SK-N-SH (cell line): ENCODE measurements around the gene ARPIN. TPM values are rescaled to one million over a fixed set of nuclear protein-coding genes. Genes with fewer than 3 reads are reported as not detected.

Experiments
- CTCF ChIA-PET: fragments of 300-600, 350-600 bp; formaldehyde crosslinking; extraction: SDS; loops from one replicate; lab custom pipeline; 2021; lab: Yijun Ruan, JAX
- POLR2A ChIA-PET: fragments of 350-600 bp; sonication (Branson Sonifier 250); formaldehyde crosslinking; extraction: SDS; loops from one replicate; lab custom pipeline; 2020; ENCODE audit warnings: antibody characterized with exemption, inconsistent platforms; lab: Yijun Ruan, JAX
- DNase-seq: peaks from one replicate; pipeline ENCODE4 v3.0.0; 2012
- H2AFZ ChIP-seq: fragments of 200-600 bp; sonication (generic); 2 replicates; pipeline ENCODE4 v1.8.1; 2016; ENCODE audit warnings: antibody characterized with exemption, mild to moderate bottlenecking, low read depth
- H3F3A ChIP-seq: fragments of 200-600 bp; sonication (generic); replicated peaks from 2 replicates; pipeline ENCODE3; 2016; ENCODE audit warnings: antibody characterized with exemption, mild to moderate bottlenecking; ENCODE audit not compliant: insufficient read depth
- H3K27ac ChIP-seq, 2 experiments: fragments of 200-500 bp in 1 of 2; fragments of 200-600 bp in 1 of 2; sonication (Bioruptor generic) in 1 of 2; sonication (generic), shearing (Covaris generic) in 1 of 2; 2 replicates each; pipeline versions ENCODE4 v1.5.1 to v1.6.1; 2014 to 2016; ENCODE audit warnings: low read depth in 2 of 2, inconsistent platforms in 1 of 2, low read length in 1 of 2, mild to moderate bottlenecking in 1 of 2, mixed read lengths in 1 of 2
- H3K27me3 ChIP-seq: fragments of 200-600 bp; sonication (generic), shearing (Covaris generic); 2 replicates; pipeline ENCODE4 v1.6.1; 2016; ENCODE audit warnings: mixed run types; ENCODE audit not compliant: insufficient read depth
- H3K36me3 ChIP-seq, 2 experiments: fragments of 200-500 bp in 1 of 2; fragments of 200-600 bp in 1 of 2; sonication (Bioruptor generic) in 1 of 2; sonication (generic) in 1 of 2; replicated peaks in 1 of 2; 2 replicates each; pipeline versions ENCODE3 to v1.5.1; 2014 to 2016; ENCODE audit warnings: low read length in 1 of 2, mild to moderate bottlenecking in 1 of 2; ENCODE audit not compliant: insufficient read depth in 2 of 2, control insufficient read depth in 1 of 2
- H3K4me1 ChIP-seq, 2 experiments: fragments of 200-500 bp in 1 of 2; fragments of 200-600 bp in 1 of 2; sonication (Bioruptor generic) in 1 of 2; sonication (generic), shearing (Covaris generic) in 1 of 2; 2 replicates each; pipeline versions ENCODE4 v1.5.1 to v1.6.1; 2014 to 2016; ENCODE audit warnings: low read depth in 1 of 2, low read length in 1 of 2, mixed run types in 1 of 2; ENCODE audit not compliant: insufficient read depth in 2 of 2, control insufficient read depth in 1 of 2
- H3K4me2 ChIP-seq: fragments of 200-600 bp; sonication (generic), shearing (Covaris generic); 2 replicates; pipeline ENCODE4 v1.6.1; 2017; ENCODE audit warnings: mixed run types
- H3K4me3 ChIP-seq, 2 experiments: fragments of 200-500 bp in 1 of 2; fragments of 200-600 bp in 1 of 2; sonication (Bioruptor generic) in 1 of 2; sonication (generic), shearing (Covaris generic) in 1 of 2; 2 replicates each; pipeline versions ENCODE4 v1.5.1 to v1.8.1; 2014 to 2016; ENCODE audit warnings: low read depth in 2 of 2, inconsistent platforms in 1 of 2, low read length in 1 of 2, mild to moderate bottlenecking in 1 of 2, mixed read lengths in 1 of 2, moderate library complexity in 1 of 2
- H3K79me2 ChIP-seq: fragments of 200-600 bp; sonication (generic); 2 replicates; pipeline ENCODE4 v1.8.1; 2017; ENCODE audit warnings: mild to moderate bottlenecking; ENCODE audit not compliant: insufficient read depth
- H3K9ac ChIP-seq: fragments of 200-600 bp; sonication (generic); 2 replicates; pipeline ENCODE4 v1.6.1; 2017; ENCODE audit warnings: mixed run types
- H3K9me2 ChIP-seq: fragments of 200-600 bp; sonication (generic); 2 replicates; pipeline ENCODE4 v1.6.1; 2017; ENCODE audit warnings: mixed run types
- H3K9me3 ChIP-seq: fragments of 200-600 bp; sonication (generic); 2 replicates; pipeline ENCODE4 v1.6.1; 2017; ENCODE audit warnings: mixed run types, mild to moderate bottlenecking, moderate library complexity
- H4K20me1 ChIP-seq: fragments of 200-600 bp; sonication (generic); 2 replicates; pipeline ENCODE4 v1.6.1; 2017; ENCODE audit warnings: mild to moderate bottlenecking, mixed run types; ENCODE audit not compliant: insufficient read depth
- CHD2 ChIP-seq: fragments of 150-350 bp; IDR thresholded peaks from 2 replicates; pipeline ENCODE4 v1.6.1; 2018; ENCODE audit warnings: low read length; ENCODE audit not compliant: partially characterized antibody
- ELF1 ChIP-seq: IDR thresholded peaks from 2 replicates; pipeline ENCODE4 v1.4.0; 2012
- FOXJ3 ChIP-seq: sonication (generic); formaldehyde crosslinking; IDR thresholded peaks from 2 replicates; pipeline ENCODE4 v1.5.1; 2020; ENCODE audit warnings: mild to moderate bottlenecking, missing genetic modification reagents
- FOXM1 ChIP-seq: IDR thresholded peaks from 2 replicates; pipeline ENCODE4 v1.4.0; 2012; ENCODE audit warnings: low read depth, mild to moderate bottlenecking
- GABPA ChIP-seq: IDR thresholded peaks from 2 replicates; pipeline ENCODE4 v1.4.0; 2012; ENCODE audit warnings: low read depth, mild to moderate bottlenecking
- NFIC ChIP-seq: IDR thresholded peaks from 2 replicates; pipeline ENCODE4 v1.4.0; 2012; ENCODE audit warnings: borderline replicate concordance
- NRF1 ChIP-seq: IDR thresholded peaks from 2 replicates; pipeline ENCODE4 v1.6.1; 2012; ENCODE audit warnings: low read depth, mild to moderate bottlenecking, low read length
- POLR2AphosphoS5 ChIP-seq: IDR thresholded peaks from 2 replicates; pipeline ENCODE4 v1.6.1; 2012; ENCODE audit warnings: low read depth, low read length
- RAD21 ChIP-seq: IDR thresholded peaks from 2 replicates; pipeline ENCODE4 v1.6.1; 2012; ENCODE audit warnings: mild to moderate bottlenecking, low read length
- REST ChIP-seq: IDR thresholded peaks from 2 replicates; pipeline ENCODE4 v1.6.1; 2012; ENCODE audit warnings: mild to moderate bottlenecking, low read depth, low read length, moderate library complexity
- RFX5 ChIP-seq: IDR thresholded peaks from 2 replicates; pipeline ENCODE4 v1.6.1; 2012; ENCODE audit warnings: mild to moderate bottlenecking, improper control_type of control experiment, low read length
- RXRA ChIP-seq: IDR thresholded peaks from 2 replicates; pipeline ENCODE4 v1.4.0; 2012; ENCODE audit warnings: low read depth, mild to moderate bottlenecking, borderline replicate concordance
- SMC3 ChIP-seq: IDR thresholded peaks from 2 replicates; pipeline ENCODE4 v1.6.1; 2012; ENCODE audit warnings: low read depth, low read length, improper control_type of control experiment
- TAF1 ChIP-seq: IDR thresholded peaks from 2 replicates; pipeline ENCODE4 v1.6.1; 2012; ENCODE audit warnings: low read depth, mild to moderate bottlenecking, low read length, moderate library complexity, borderline replicate concordance
- TCF12 ChIP-seq: IDR thresholded peaks from 2 replicates; pipeline ENCODE4 v1.4.0; 2012
- USF2 ChIP-seq: fragments of 150-350 bp; IDR thresholded peaks from 2 replicates; pipeline ENCODE4 v1.6.1; 2017; ENCODE audit warnings: antibody characterized with exemption, low read length, low read depth, borderline replicate concordance
- YY1 ChIP-seq: IDR thresholded peaks from 2 replicates; pipeline ENCODE4 v1.4.0; 2012; ENCODE audit warnings: low read depth, mild to moderate bottlenecking
- WGBS: methylation state at CpG from one replicate; pipeline ENCODE4 v1.1.6; 2017; ENCODE audit warnings: low lambda C conversion rate; 5-methylcytosine and 5-hydroxymethylcytosine counted together
- polyA plus RNA-seq, 3 experiments: library from polyadenylated mRNA; depleted of rRNA; stranded (reverse); fragments of >200 nt; gene quantifications; 2 replicates each; pipeline ENCODE4 v1.2.3, GENCODE V29; 2012
- TF ChIP-seq, protein P1 (sequence below): fragments of 200-600 bp; sonication (generic); IDR thresholded peaks from 2 replicates; pipeline ENCODE4 v1.6.1; 2017; ENCODE audit warnings: antibody characterized with exemption, mild to moderate bottlenecking, moderate library complexity
- TF ChIP-seq, protein P2 (sequence below): IDR thresholded peaks from 2 replicates; pipeline ENCODE4 v1.4.0; 2012; ENCODE audit warnings: low read depth, borderline replicate concordance
- TF ChIP-seq, protein P3 (sequence below): fragments of 150-350 bp; IDR thresholded peaks from 2 replicates; pipeline ENCODE4 v1.6.1; 2016; ENCODE audit warnings: mild to moderate bottlenecking, low read depth, low read length

Gene ARPIN
- polyA plus RNA-seq, 1 of the 3 experiments (the other 2 are of a cell fraction), result 13.5 TPM

GRCh38 chr15:89900849-89901248, 11.9 kb downstream of the ARPIN start:
- TF ChIP-seq YY1 (no peak), FOXM1 (no peak), RFX5 (no peak), NRF1 (no peak), FOXJ3 (no peak)
- TF ChIP-seq, all 33 proteins: peak for 0
- CTCF ChIA-PET, result interaction anchor here (3.0 kb wide), 1 partner anchor 71 kb away, joined by 13 read pairs; no protein-coding TSS in a partner anchor

DNA sequence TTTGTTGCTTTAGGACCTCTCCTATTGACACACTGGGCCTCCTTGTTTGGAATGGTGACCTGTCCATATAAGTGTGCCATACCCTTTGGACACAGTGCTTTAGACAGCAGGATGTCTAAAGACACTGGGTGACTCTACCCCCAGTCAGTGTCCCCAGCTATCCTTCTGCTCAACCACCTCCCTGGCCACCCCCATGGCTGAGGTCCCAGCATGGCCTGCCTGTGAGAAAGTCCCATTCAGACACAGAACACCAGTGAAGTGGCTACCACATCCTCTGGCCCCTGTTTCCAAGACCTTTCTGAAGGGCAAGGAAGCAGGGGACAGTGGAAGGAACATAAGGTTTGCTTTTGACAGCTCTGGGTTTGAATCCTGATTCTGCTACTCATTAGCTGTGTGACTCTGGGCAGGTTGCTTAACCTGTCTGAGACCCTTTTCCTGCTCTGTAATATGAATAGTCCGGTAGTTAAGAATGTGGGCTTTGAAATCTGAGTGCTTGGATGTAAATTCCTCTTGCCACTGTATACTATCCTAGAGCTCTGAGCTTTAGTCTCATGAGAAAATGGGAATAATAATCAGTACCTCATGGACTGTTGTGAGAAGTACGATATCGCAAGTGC, 12.7 kb downstream of the ARPIN start:
- no peaks in the 10 kb centered on the region for H3K4me1 ChIP-seq
- no peaks in the 10 kb centered on the region for H3K79me2 ChIP-seq
- H3F3A ChIP-seq, result peaks cover 5% of the 10 kb centered on the region
- no peak overlapping the region for H3K27ac ChIP-seq
- H3K36me3 ChIP-seq, result peaks cover 0 to 9% of the 10 kb centered on the region in 2 experiments
- no peak for DNase-seq
- CTCF ChIA-PET, result interaction anchor here (3.0 kb wide), 1 partner anchor 71 kb away, joined by 13 read pairs; no protein-coding TSS in a partner anchor
- no peaks in the 10 kb centered on the region for H3K27me3 ChIP-seq
- H3K4me2 ChIP-seq, result no peak overlapping the region
- TF ChIP-seq, protein P1, sequence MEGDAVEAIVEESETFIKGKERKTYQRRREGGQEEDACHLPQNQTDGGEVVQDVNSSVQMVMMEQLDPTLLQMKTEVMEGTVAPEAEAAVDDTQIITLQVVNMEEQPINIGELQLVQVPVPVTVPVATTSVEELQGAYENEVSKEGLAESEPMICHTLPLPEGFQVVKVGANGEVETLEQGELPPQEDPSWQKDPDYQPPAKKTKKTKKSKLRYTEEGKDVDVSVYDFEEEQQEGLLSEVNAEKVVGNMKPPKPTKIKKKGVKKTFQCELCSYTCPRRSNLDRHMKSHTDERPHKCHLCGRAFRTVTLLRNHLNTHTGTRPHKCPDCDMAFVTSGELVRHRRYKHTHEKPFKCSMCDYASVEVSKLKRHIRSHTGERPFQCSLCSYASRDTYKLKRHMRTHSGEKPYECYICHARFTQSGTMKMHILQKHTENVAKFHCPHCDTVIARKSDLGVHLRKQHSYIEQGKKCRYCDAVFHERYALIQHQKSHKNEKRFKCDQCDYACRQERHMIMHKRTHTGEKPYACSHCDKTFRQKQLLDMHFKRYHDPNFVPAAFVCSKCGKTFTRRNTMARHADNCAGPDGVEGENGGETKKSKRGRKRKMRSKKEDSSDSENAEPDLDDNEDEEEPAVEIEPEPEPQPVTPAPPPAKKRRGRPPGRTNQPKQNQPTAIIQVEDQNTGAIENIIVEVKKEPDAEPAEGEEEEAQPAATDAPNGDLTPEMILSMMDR, result no peak
- TF ChIP-seq RXRA (no peak), SMC3 (no peak), POLR2AphosphoS5 (no peak), ELF1 (no peak), RAD21 (no peak), NFIC (no peak), REST (no peak), CHD2 (no peak), TCF12 (no peak), NRF1 (no peak), USF2 (no peak), TAF1 (no peak), GABPA (no peak)
- TF ChIP-seq, protein P2, sequence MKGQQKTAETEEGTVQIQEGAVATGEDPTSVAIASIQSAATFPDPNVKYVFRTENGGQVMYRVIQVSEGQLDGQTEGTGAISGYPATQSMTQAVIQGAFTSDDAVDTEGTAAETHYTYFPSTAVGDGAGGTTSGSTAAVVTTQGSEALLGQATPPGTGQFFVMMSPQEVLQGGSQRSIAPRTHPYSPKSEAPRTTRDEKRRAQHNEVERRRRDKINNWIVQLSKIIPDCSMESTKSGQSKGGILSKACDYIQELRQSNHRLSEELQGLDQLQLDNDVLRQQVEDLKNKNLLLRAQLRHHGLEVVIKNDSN, result no peak
- TF ChIP-seq, protein P3, sequence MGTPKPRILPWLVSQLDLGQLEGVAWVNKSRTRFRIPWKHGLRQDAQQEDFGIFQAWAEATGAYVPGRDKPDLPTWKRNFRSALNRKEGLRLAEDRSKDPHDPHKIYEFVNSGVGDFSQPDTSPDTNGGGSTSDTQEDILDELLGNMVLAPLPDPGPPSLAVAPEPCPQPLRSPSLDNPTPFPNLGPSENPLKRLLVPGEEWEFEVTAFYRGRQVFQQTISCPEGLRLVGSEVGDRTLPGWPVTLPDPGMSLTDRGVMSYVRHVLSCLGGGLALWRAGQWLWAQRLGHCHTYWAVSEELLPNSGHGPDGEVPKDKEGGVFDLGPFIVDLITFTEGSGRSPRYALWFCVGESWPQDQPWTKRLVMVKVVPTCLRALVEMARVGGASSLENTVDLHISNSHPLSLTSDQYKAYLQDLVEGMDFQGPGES, result no peak
- WGBS, result 100% methylated on average over 3 of the region's 3 CpGs
- H4K20me1 ChIP-seq, result no peaks in the 10 kb centered on the region
- no peak overlapping the region for H3K9ac ChIP-seq
- H3K9me3 ChIP-seq, result no peaks in the 10 kb centered on the region
- no peak overlapping the region for H3K4me3 ChIP-seq
- H2AFZ ChIP-seq, result no peak overlapping the region
- H3K9me2 ChIP-seq, result no peaks in the 10 kb centered on the region
- POLR2A ChIA-PET, result no interaction called here

More at GRCh38 chr15:89900849-89901248, 11.9 kb downstream of the ARPIN start:
- peaks cover 0 to 9% of the 10 kb centered on the region in 2 experiments for H3K36me3 ChIP-seq
- POLR2A ChIA-PET, result no interaction called here
- DNase-seq, result no peak
- H3K79me2 ChIP-seq, result no peaks in the 10 kb centered on the region
- no peaks in the 10 kb centered on the region for H3K9me3 ChIP-seq
- no peaks in the 10 kb centered on the region for H3K9me2 ChIP-seq
- H3K4me1 ChIP-seq, result no peaks in the 10 kb centered on the region
- peaks cover 3% of the 10 kb centered on the region for H3F3A ChIP-seq
- H3K4me3 ChIP-seq, result no peak overlapping the region
- WGBS, result 97% methylated on average over 6 of the region's 6 CpGs
- H3K27ac ChIP-seq, result no peak overlapping the region
- H4K20me1 ChIP-seq, result no peaks in the 10 kb centered on the region
- no peaks in the 10 kb centered on the region for H3K27me3 ChIP-seq
- no peak overlapping the region for H2AFZ ChIP-seq
- H3K9ac ChIP-seq, result no peak overlapping the region
- no peak overlapping the region for H3K4me2 ChIP-seq
